Suprapubic skin (tissue), 4 donors: ENCODE measurements around the gene INSC. TPM values are rescaled to one million over a fixed set of nuclear protein-coding genes. Genes with fewer than 3 reads are reported as not detected.

ENCODE experiments used
- DNase-seq, 2 donors: peaks; one replicate each; pipeline ENCODE4 v3.0.0-alpha.2; 2019; ENCODE audit warnings: low spot score in 2 of 2
- H3K27ac ChIP-seq: fragments of 200-600 bp; sonication (generic); one replicate; pipeline ENCODE4 v1.5.1; 2019
- H3K27me3 ChIP-seq: fragments of 200-600 bp; sonication (generic); one replicate; pipeline ENCODE4 v1.5.1; 2019
- H3K36me3 ChIP-seq: fragments of 200-600 bp; sonication (generic); one replicate; pipeline ENCODE4 v1.5.1; 2019
- H3K4me1 ChIP-seq: fragments of 200-600 bp; sonication (generic); one replicate; pipeline ENCODE4 v1.5.1; 2019
- H3K4me3 ChIP-seq: fragments of 200-600 bp; sonication (generic); one replicate; pipeline ENCODE4 v1.5.1; 2019; ENCODE audit warnings: mild to moderate bottlenecking
- H3K9me3 ChIP-seq: fragments of 200-600 bp; sonication (generic); one replicate; pipeline ENCODE4 v1.5.1; 2019
- CTCF ChIP-seq, 2 donors: fragments of 200-600 bp in 1 of 2; fragments of 450-650 bp in 1 of 2; sonication (generic) in 1 of 2; IDR thresholded peaks; one replicate each; pipeline ENCODE4 v1.5.1; 2016 to 2019; ENCODE audit warnings: antibody characterized with exemption in 2 of 2, mild to moderate bottlenecking in 1 of 2, moderate library complexity in 1 of 2
- EP300 ChIP-seq: sonication (generic); formaldehyde crosslinking; IDR thresholded peaks from one replicate; pipeline ENCODE4 v1.6.1; 2017; ENCODE audit warnings: antibody characterized with exemption
- POLR2A ChIP-seq, 2 donors: fragments of 450-650 bp; IDR thresholded peaks; one replicate each; pipeline ENCODE4 v1.6.1; 2017; ENCODE audit warnings: antibody characterized with exemption in 2 of 2, mild to moderate bottlenecking in 2 of 2, moderate library complexity in 2 of 2
- POLR2AphosphoS5 ChIP-seq, 3 donors: sonication (generic); formaldehyde crosslinking; IDR thresholded peaks; one replicate each; pipeline ENCODE4 v1.6.1; 2017; ENCODE audit warnings: antibody characterized with exemption in 3 of 3
- WGBS: methylation state at CpG from one replicate; pipeline ENCODE4 v1.1.5; 2018; 5-methylcytosine and 5-hydroxymethylcytosine counted together
- total RNA-seq, 4 donors: library from RNA; depleted of rRNA; stranded (reverse); fragments of >200 nt; gene quantifications; one replicate each; pipeline ENCODE4 v1.1.0, GENCODE V29; 2016

The INSC gene
- total RNA-seq, 4 donors from 2014 or later: 0.16 to 0.34 (median 0.32) TPM; not detected in 1

GRCh38 chr11:15143855-15144254, 29.1 kb downstream of the INSC start:
- TF ChIP-seq EP300 (no peak), CTCF (IDR thresholded peaks at IDR 0.05) (no peak), POLR2AphosphoS5 (IDR thresholded peaks at IDR 0.05) (no peak), POLR2A (IDR thresholded peaks at IDR 0.05) (no peak)
- no peak for DNase-seq
- Histone ChIP-seq H3K27me3 (no peaks in the 10 kb centered on the region), H3K36me3 (no peaks in the 10 kb centered on the region), H3K4me3 (no peak overlapping the region), H3K4me1 (no peaks in the 10 kb centered on the region), H3K27ac (no peak overlapping the region), H3K9me3 (no peaks in the 10 kb centered on the region)

- 80% methylated on average over 1 of the region's 1 CpG for WGBS
- Histone ChIP-seq H3K4me3 (no peak overlapping the region), H3K36me3 (no peaks in the 10 kb centered on the region), H3K27ac (no peak overlapping the region), H3K9me3 (no peaks in the 10 kb centered on the region), H3K27me3 (no peaks in the 10 kb centered on the region), H3K4me1 (no peaks in the 10 kb centered on the region)
- DNase-seq: no peak
- TF ChIP-seq CTCF (IDR thresholded peaks at IDR 0.05): no peak
- no peak for TF ChIP-seq POLR2A (IDR thresholded peaks at IDR 0.05)
- TF ChIP-seq EP300: no peak
- TF ChIP-seq POLR2AphosphoS5 (IDR thresholded peaks at IDR 0.05): no peak
Observed at GRCh38 chr11:15144347-15144746, 29.6 kb downstream of the INSC start.

- TF ChIP-seq CTCF (IDR thresholded peaks at IDR 0.05) (no peak), EP300 (no peak), POLR2AphosphoS5 (IDR thresholded peaks at IDR 0.05) (no peak), POLR2A (IDR thresholded peaks at IDR 0.05) (no peak)
- Histone ChIP-seq H3K9me3 (no peaks in the 10 kb centered on the region), H3K4me3 (no peak overlapping the region), H3K36me3 (no peaks in the 10 kb centered on the region), H3K27me3 (no peaks in the 10 kb centered on the region), H3K4me1 (no peaks in the 10 kb centered on the region), H3K27ac (no peak overlapping the region)
- 50% methylated on average over 2 of the region's 2 CpGs for WGBS
- DNase-seq: no peak
Observed at GRCh38 chr11:15145151-15145550, 30.4 kb downstream of the INSC start.

GRCh38 chr11:15145615-15146014, 30.9 kb downstream of the INSC start:
- no peak for TF ChIP-seq POLR2A (IDR thresholded peaks at IDR 0.05)
- H3K36me3 ChIP-seq: no peaks in the 10 kb centered on the region
- H3K4me3 ChIP-seq: no peak overlapping the region
- no peak for DNase-seq
- H3K9me3 ChIP-seq: no peaks in the 10 kb centered on the region
- H3K4me1 ChIP-seq: no peaks in the 10 kb centered on the region
- H3K27me3 ChIP-seq: no peaks in the 10 kb centered on the region
- 58% methylated on average over 1 of the region's 1 CpG for WGBS
- no peak overlapping the region for H3K27ac ChIP-seq

GRCh38 chr11:15146271-15147003, 31.7 kb downstream of the INSC start:
- no peak for DNase-seq
- H3K27ac ChIP-seq: no peak overlapping the region

More at GRCh38 chr11:15146271-15147003, 31.7 kb downstream of the INSC start:
- Histone ChIP-seq H3K9me3 (no peaks in the 10 kb centered on the region), H3K27me3 (no peaks in the 10 kb centered on the region), H3K36me3 (no peaks in the 10 kb centered on the region), H3K4me1 (no peaks in the 10 kb centered on the region), H3K4me3 (no peak overlapping the region)
- TF ChIP-seq POLR2A (IDR thresholded peaks at IDR 0.05) (no peak), EP300 (no peak), POLR2AphosphoS5 (IDR thresholded peaks at IDR 0.05) (no peak), CTCF (IDR thresholded peaks at IDR 0.05) (no peak)
- 66% methylated on average over 3 of the region's 3 CpGs for WGBS
